Neural progenitor cell (in vitro differentiated cells): ENCODE results near the gene PRSS38. TPM values are rescaled to one million over a fixed set of nuclear protein-coding genes. Genes with fewer than 3 reads are reported as not detected.

ENCODE experiments used
- DNase-seq: peaks from one replicate; pipeline ENCODE4 v3.0.0-alpha.2; 2016; ENCODE audit warnings: low spot score
- H2AFZ ChIP-seq: fragments of 200-600 bp; sonication (generic); replicated peaks from 2 replicates; pipeline ENCODE4 v1.6.1; 2016; ENCODE audit warnings: antibody characterized with exemption
- H3F3A ChIP-seq: fragments of 200-600 bp; sonication (generic); 2 replicates; pipeline ENCODE4 v1.6.1; 2016; ENCODE audit warnings: antibody characterized with exemption, low read depth
- H3K27ac ChIP-seq: fragments of 200-600 bp; sonication (generic); 2 replicates; pipeline ENCODE4 v1.5.1; 2016; ENCODE audit warnings: mild to moderate bottlenecking
- H3K27me3 ChIP-seq: fragments of 200-600 bp; sonication (generic); 2 replicates; pipeline ENCODE4 v1.6.1; 2016; ENCODE audit warnings: mild to moderate bottlenecking, moderate library complexity
- H3K36me3 ChIP-seq: fragments of 200-600 bp; sonication (generic); 2 replicates; pipeline ENCODE4 v1.5.1; 2016
- H3K4me1 ChIP-seq: fragments of 200-600 bp; sonication (generic); 2 replicates; pipeline ENCODE4 v1.6.1; 2016; ENCODE audit warnings: mixed run types
- H3K4me2 ChIP-seq: fragments of 200-600 bp; sonication (generic); 2 replicates; pipeline ENCODE4 v1.6.1; 2016
- H3K4me3 ChIP-seq: fragments of 200-600 bp; sonication (generic); 2 replicates; pipeline ENCODE4 v1.5.1; 2016
- H3K79me2 ChIP-seq: fragments of 200-600 bp; sonication (generic); 2 replicates; pipeline ENCODE4 v1.6.1; 2016; ENCODE audit warnings: low read depth
- H3K9ac ChIP-seq: fragments of 200-600 bp; sonication (generic); 2 replicates; pipeline ENCODE4 v1.6.1; 2016
- H3K9me3 ChIP-seq: fragments of 200-600 bp; sonication (generic); 2 replicates; pipeline ENCODE4 v1.5.1; 2016; ENCODE audit warnings: low read depth
- H4K20me1 ChIP-seq: fragments of 200-600 bp; sonication (generic); 2 replicates; pipeline ENCODE4 v1.6.1; 2016; ENCODE audit warnings: low read depth
- H3K27ac Mint-ChIP-seq: 3 replicates; pipeline ENCODE4 v1.8.0; 2021; ENCODE audit warnings: mixed read lengths
- H3K27me3 Mint-ChIP-seq: 2 replicates; pipeline ENCODE4 v1.8.0; 2022; ENCODE audit warnings: low read depth, mild to moderate bottlenecking, inconsistent platforms, moderate library complexity, mixed read lengths; ENCODE audit not compliant: insufficient read depth
- H3K36me3 Mint-ChIP-seq: 3 replicates; pipeline ENCODE4 v1.8.0; 2021; ENCODE audit warnings: mixed read lengths
- H3K4me1 Mint-ChIP-seq: 3 replicates; pipeline ENCODE4 v1.8.0; 2021; ENCODE audit warnings: mixed read lengths
- H3K4me3 Mint-ChIP-seq: 3 replicates; pipeline ENCODE4 v1.8.0; 2021; ENCODE audit warnings: mild to moderate bottlenecking, moderate library complexity, mixed read lengths
- H3K9me3 Mint-ChIP-seq: 3 replicates; pipeline ENCODE4 v1.8.0; 2020; ENCODE audit warnings: mixed read lengths
- EZH2 ChIP-seq: fragments of 200-600 bp; sonication (generic); IDR thresholded peaks from 2 replicates; pipeline ENCODE4 v1.6.1; 2017; ENCODE audit warnings: antibody characterized with exemption, mild to moderate bottlenecking, moderate library complexity
- EZH2phosphoT487 ChIP-seq: fragments of 200-600 bp; sonication (generic); IDR thresholded peaks from 2 replicates; pipeline ENCODE4 v1.6.1; 2017; ENCODE audit warnings: antibody characterized with exemption
- total RNA-seq: library from RNA; depleted of rRNA; stranded (reverse); fragments of >200 nt; gene quantifications from 2 replicates; pipeline ENCODE4 v1.2.3, GENCODE V29; 2015; ENCODE audit warnings: low replicate concordance
- TF ChIP-seq, protein P1 (sequence below): fragments of 200-600 bp; sonication (generic); IDR thresholded peaks from 2 replicates; pipeline ENCODE4 v1.5.1; 2017; ENCODE audit warnings: antibody characterized with exemption, mild to moderate bottlenecking

The PRSS38 gene
- total RNA-seq, 1 donor from 2014 or later: not detected

- H3K9me3 ChIP-seq: no peaks in the 10 kb centered on the region
- H3F3A ChIP-seq: no peaks in the 10 kb centered on the region
- no peak overlapping the region for H3K27ac ChIP-seq
- no peak overlapping the region for H3K4me3 ChIP-seq
- no peak for TF ChIP-seq EZH2
- TF ChIP-seq, protein P1, sequence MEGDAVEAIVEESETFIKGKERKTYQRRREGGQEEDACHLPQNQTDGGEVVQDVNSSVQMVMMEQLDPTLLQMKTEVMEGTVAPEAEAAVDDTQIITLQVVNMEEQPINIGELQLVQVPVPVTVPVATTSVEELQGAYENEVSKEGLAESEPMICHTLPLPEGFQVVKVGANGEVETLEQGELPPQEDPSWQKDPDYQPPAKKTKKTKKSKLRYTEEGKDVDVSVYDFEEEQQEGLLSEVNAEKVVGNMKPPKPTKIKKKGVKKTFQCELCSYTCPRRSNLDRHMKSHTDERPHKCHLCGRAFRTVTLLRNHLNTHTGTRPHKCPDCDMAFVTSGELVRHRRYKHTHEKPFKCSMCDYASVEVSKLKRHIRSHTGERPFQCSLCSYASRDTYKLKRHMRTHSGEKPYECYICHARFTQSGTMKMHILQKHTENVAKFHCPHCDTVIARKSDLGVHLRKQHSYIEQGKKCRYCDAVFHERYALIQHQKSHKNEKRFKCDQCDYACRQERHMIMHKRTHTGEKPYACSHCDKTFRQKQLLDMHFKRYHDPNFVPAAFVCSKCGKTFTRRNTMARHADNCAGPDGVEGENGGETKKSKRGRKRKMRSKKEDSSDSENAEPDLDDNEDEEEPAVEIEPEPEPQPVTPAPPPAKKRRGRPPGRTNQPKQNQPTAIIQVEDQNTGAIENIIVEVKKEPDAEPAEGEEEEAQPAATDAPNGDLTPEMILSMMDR: no peak
- H3K27ac Mint-ChIP-seq: peak overlapping the region; percentile 7
- no peaks in the 10 kb centered on the region for H3K36me3 Mint-ChIP-seq
- no peaks in the 10 kb centered on the region for H4K20me1 ChIP-seq
- no peak overlapping the region for H2AFZ ChIP-seq
- no peaks in the 10 kb centered on the region for H3K79me2 ChIP-seq
- H3K4me2 ChIP-seq: no peak overlapping the region
- peaks cover 6% of the 10 kb centered on the region for H3K27me3 Mint-ChIP-seq
- no peaks in the 10 kb centered on the region for H3K9me3 Mint-ChIP-seq
- DNase-seq: peak; percentile 1
- H3K36me3 ChIP-seq: no peaks in the 10 kb centered on the region
- peaks cover 6% of the 10 kb centered on the region for H3K4me1 ChIP-seq
- no peaks in the 10 kb centered on the region for H3K27me3 ChIP-seq
- no peaks in the 10 kb centered on the region for H3K4me1 Mint-ChIP-seq
- H3K9ac ChIP-seq: no peak overlapping the region
- H3K4me3 Mint-ChIP-seq: no peak overlapping the region
Observed at GRCh38 chr1:227893300-227893948, 77.9 kb downstream of the PRSS38 start.

DNA sequence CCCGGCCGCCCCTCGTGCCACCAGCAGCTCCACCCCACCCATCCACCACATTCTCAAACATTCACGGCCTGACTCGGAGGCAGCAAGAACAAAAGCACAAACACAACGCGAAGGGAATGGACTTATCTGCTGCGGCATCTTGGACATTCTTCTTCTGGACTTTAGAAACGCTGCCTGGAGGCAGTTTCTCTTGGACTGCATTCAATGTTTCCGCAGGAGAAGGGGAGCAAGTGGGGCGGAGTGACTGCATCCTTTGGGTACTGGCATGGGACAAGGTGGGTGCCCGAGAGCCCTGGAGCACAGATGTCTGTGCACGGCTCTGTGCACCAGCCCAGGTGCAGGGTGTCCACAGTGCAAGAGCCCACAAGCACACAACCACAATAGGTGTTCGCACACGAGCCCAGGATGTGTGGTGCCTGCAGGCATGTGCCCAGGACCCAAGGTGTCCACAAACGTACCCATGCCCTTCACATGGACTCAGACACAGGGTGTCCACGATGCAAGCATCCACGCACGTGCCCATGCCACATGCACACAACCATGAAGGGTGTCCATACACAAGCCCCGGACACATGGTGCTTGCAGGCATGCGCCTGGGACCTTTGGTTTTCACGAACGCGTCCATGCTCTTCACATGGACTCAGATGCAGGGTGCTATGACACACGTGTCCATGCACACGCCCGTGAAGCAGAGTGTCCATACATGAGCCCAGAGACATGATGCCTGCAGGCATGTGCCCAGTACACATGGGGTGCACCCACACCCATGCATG lies 78.7 kb downstream of the PRSS38 start:
- Mint-ChIP-seq H3K4me3 (no peak overlapping the region), H3K4me1 (no peaks in the 10 kb centered on the region), H3K9me3 (no peaks in the 10 kb centered on the region), H3K36me3 (no peaks in the 10 kb centered on the region), H3K27me3 (peaks cover 11% of the 10 kb centered on the region), H3K27ac (peak overlapping the region; percentile 7)
- no peaks in the 10 kb centered on the region for H3K79me2 ChIP-seq
- no peak overlapping the region for H3K27ac ChIP-seq
- DNase-seq: peak; percentile 2
- H3K4me1 ChIP-seq: peaks cover 6% of the 10 kb centered on the region
- H3K36me3 ChIP-seq: no peaks in the 10 kb centered on the region
- no peaks in the 10 kb centered on the region for H3K9me3 ChIP-seq
- no peaks in the 10 kb centered on the region for H4K20me1 ChIP-seq
- no peak overlapping the region for H3K4me2 ChIP-seq
- no peaks in the 10 kb centered on the region for H3K27me3 ChIP-seq
- no peak overlapping the region for H3K4me3 ChIP-seq
- no peak overlapping the region for H2AFZ ChIP-seq
- no peak overlapping the region for H3K9ac ChIP-seq
- TF ChIP-seq EZH2: no peak
- no peaks in the 10 kb centered on the region for H3F3A ChIP-seq

DNA sequence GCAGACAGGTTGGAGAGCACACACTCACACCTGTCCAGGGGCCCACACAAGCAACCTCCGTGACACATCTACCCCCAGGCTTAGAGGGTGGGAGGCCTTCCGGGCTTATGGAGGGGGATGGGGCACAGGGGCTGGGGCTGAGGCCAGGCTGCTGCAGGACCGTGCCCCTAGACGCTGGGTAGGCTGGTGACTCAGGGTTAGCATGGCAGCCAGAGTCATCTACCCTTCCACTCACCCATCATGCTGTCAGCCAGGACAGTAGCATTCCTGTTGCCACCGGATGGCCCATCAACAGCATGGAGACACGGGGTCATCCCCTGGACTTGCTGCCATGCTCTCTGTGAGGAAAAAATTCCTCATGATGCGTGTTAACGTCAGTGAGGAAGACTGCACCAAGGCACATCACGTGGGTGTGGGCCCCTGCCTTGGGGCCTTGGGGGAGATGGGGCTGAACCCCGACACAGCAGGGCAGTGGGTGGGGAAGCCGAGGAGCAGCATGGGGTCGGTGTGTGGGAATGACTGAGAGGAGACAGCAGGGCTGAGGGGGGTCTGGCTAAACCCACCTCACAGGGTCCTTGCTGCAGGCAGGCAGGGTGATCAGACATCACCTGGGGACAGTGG lies 79.5 kb downstream of the PRSS38 start:
- Histone ChIP-seq H3K9me3 (no peaks in the 10 kb centered on the region), H3K27ac (no peak overlapping the region), H3K27me3 (no peaks in the 10 kb centered on the region), H2AFZ (no peak overlapping the region), H3K4me3 (no peak overlapping the region), H3K9ac (no peak overlapping the region), H3K4me1 (peaks cover 6% of the 10 kb centered on the region), H3K4me2 (no peak overlapping the region), H3K79me2 (no peaks in the 10 kb centered on the region), H4K20me1 (no peaks in the 10 kb centered on the region), H3K36me3 (no peaks in the 10 kb centered on the region), H3F3A (no peaks in the 10 kb centered on the region)
- Mint-ChIP-seq H3K36me3 (no peaks in the 10 kb centered on the region), H3K4me1 (peaks cover under 1% of the 10 kb centered on the region), H3K27me3 (peaks cover 9% of the 10 kb centered on the region), H3K4me3 (no peak overlapping the region), H3K27ac (peak overlapping the region; percentile 68), H3K9me3 (no peaks in the 10 kb centered on the region)
- DNase-seq: no peak
- TF ChIP-seq, protein P1: no peak
- no peak for TF ChIP-seq EZH2
- TF ChIP-seq EZH2phosphoT487: no peak

Other genes with a start within 250 kb of the PRSS38 start
- gene JMJD4, start 80.4 kb upstream of the PRSS38 start, total RNA-seq: 7.5 and 13.6 TPM in 2 replicates
- gene SNAP47, start 80.2 kb upstream of the PRSS38 start, total RNA-seq: 52.8 and 54.8 TPM in 2 replicates
- 1.4 and 2.7 TPM in 2 replicates for gene WNT9A, start 132.3 kb downstream of the PRSS38 start, total RNA-seq
- gene WNT3A, start 191.3 kb downstream of the PRSS38 start, total RNA-seq: 0.12 TPM in 1 of 2 replicates, not detected in the other